ENCODE data around the gene STK11. TPM values are rescaled to one million over a fixed set of nuclear protein-coding genes. Genes with fewer than 3 reads are reported as not detected.

Gene STK11, protein sequence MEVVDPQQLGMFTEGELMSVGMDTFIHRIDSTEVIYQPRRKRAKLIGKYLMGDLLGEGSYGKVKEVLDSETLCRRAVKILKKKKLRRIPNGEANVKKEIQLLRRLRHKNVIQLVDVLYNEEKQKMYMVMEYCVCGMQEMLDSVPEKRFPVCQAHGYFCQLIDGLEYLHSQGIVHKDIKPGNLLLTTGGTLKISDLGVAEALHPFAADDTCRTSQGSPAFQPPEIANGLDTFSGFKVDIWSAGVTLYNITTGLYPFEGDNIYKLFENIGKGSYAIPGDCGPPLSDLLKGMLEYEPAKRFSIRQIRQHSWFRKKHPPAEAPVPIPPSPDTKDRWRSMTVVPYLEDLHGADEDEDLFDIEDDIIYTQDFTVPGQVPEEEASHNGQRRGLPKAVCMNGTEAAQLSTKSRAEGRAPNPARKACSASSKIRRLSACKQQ
- 10 to 100 TPM; 52.1 to 85.0 (median 75.3) TPM for total RNA-seq
- 100 to 1,000 TPM in 1 of 3 donors, 10 to 100 TPM in 2; 44.0 to 107 (median 46.7) TPM for polyA plus RNA-seq
- long read RNA-seq, donor 1, transcript STK11-201 (10 exons, 2,611 nt), result major isoform, 9 of 9 reads
- long read RNA-seq, donor 1, partial matches to known transcripts, result 0 of 9 reads
- long read RNA-seq, donor 1, other reads (novel, unspliced or antisense), result 0 of 9 reads
- long read RNA-seq, donor 2, transcript STK11-201 (10 exons, 2,611 nt), result major isoform, 6 of 6 reads
- long read RNA-seq, donor 2, partial matches to known transcripts, result 0 of 6 reads
- long read RNA-seq, donor 2, other reads (novel, unspliced or antisense), result 0 of 6 reads

DNA sequence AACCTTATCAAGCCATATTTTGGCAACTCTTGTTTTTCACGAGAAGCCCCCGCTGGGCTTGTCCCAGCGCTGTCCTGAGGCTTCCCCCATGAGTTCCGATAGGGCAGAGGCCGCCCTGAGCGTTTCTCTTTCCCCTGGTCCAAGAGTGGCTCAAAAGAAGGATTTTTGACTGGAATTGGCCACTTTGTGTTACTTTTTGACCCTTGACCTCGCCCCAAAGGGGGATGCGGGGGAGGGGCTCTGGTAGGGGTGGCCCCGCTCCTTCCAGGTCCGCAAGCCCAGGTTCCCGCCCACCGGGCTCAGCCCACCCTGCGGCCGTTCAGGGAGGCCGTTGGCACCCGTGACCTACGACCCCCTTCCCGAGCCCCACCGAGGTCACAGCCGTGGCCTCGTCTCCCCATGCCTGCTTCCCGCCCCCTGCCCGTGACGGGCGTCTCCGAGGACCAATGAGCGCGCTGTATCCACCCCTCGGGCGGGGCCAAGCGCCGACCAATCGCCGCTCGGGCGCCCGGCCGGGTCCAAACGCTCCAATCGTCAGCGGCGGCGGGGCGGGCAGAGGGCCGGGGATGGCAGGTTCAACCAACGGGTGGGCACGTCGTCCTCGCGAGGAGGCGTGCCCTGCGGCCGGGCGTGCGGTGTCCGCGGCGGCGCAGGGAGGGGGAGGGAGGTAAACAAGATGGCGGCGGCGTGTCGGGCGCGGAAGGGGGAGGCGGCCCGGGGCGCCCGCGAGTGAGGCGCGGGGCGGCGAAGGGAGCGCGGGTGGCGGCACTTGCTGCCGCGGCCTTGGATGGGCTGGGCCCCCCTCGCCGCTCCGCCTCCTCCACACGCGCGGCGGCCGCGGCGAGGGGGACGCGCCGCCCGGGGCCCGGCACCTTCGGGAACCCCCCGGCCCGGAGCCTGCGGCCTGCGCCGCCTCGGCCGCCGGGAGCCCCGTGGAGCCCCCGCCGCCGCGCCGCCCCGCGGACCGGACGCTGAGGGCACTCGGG lies at the start of gene STK11:
TSS of gene STK11 (plus strand) at position 665 of the 986 bp plus-strand sequence. CDS start 1,136 bp downstream, outside the sequence.
- Histone ChIP-seq H3K9me3 (no peaks in the 10 kb centered on the region), H3K27me3 (replicated peaks in 1 of 7) (no peaks in the 10 kb centered on the region), H3K36me3 (peaks cover 0 to 17% (median 3%) of the 10 kb centered on the region in 6 donors), H3K27ac (peak within 1 kb of the TSS; percentile 72 to 92 (median 86)), H3K4me1 (peaks cover 36 to 69% (median 60%) of the 10 kb centered on the region in 6 donors), H3K4me3 (peak within 1 kb of the TSS; percentile 52 to 92 (median 76))
- WGBS, 5 donors, result 4 to 12% (median 7%) methylated on average over 34 to 114 of the region's 114 CpGs
- DNase-seq, result peak; percentile 100
- intact Hi-C loops (cut with DNase I; ENCODE audit: low total_unique reads), result no loop called here
- TF ChIP-seq, protein P1, sequence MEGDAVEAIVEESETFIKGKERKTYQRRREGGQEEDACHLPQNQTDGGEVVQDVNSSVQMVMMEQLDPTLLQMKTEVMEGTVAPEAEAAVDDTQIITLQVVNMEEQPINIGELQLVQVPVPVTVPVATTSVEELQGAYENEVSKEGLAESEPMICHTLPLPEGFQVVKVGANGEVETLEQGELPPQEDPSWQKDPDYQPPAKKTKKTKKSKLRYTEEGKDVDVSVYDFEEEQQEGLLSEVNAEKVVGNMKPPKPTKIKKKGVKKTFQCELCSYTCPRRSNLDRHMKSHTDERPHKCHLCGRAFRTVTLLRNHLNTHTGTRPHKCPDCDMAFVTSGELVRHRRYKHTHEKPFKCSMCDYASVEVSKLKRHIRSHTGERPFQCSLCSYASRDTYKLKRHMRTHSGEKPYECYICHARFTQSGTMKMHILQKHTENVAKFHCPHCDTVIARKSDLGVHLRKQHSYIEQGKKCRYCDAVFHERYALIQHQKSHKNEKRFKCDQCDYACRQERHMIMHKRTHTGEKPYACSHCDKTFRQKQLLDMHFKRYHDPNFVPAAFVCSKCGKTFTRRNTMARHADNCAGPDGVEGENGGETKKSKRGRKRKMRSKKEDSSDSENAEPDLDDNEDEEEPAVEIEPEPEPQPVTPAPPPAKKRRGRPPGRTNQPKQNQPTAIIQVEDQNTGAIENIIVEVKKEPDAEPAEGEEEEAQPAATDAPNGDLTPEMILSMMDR (IDR thresholded peaks at IDR 0.05 in 8 of 11, conservative IDR thresholded peaks at IDR 0.05 in 3 of 11), result peak in 2 of 11 experiments; percentile 16 to 42
- TF ChIP-seq POLR2AphosphoS5 (IDR thresholded peaks at IDR 0.05) (peak; percentile 90 to 94 (median 93)), POLR2A (IDR thresholded peaks at IDR 0.05) (peak in 2 of 3 donors; percentile 36 to 41)

DNA sequence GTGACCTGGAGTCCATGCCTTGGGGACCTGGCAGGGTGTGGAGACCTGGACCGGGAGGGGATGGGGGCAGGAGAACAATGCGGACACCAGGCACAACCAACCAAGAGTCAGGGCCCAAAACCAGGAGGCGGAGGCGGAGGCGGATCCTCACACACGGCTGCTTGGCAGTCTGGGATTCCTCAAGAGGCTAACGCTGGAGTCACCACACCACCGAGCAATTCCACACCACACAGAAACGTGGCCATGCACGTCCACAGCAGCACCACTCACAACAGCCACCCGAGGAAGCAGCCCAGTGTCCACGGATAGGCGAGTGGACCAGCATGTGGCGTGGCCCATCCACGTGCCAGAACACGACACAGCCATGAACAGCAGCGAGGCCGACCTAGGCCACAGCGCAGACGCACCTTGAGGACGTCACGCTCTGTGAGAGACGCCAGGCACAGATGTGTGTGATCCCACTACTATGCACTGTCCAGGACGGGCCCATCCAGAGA lies 49.2 kb upstream of the STK11 start:
- intact Hi-C loops (cut with DNase I; ENCODE audit: low total_unique reads), result no loop called here
- no peak for DNase-seq
- TF ChIP-seq, protein P1 (IDR thresholded peaks at IDR 0.05 in 8 of 11, conservative IDR thresholded peaks at IDR 0.05 in 3 of 11), result no peak
- TF ChIP-seq POLR2AphosphoS5 (IDR thresholded peaks at IDR 0.05), result peak in 1 of 3 donors; percentile 41
- WGBS, 5 donors, result 83 to 95% (median 87%) methylated on average over 8 to 24 of the region's 24 CpGs
- Histone ChIP-seq H3K9me3 (no peaks in the 10 kb centered on the region), H3K4me3 (no peak overlapping the region), H3K27me3 (replicated peaks in 1 of 7) (no peaks in the 10 kb centered on the region), H3K36me3 (peaks cover 0 to 82% (median 29%) of the 10 kb centered on the region in 6 donors), H3K4me1 (peaks cover 14 to 94% (median 65%) of the 10 kb centered on the region in 6 donors), H3K27ac (peak overlapping the region; percentile 72 to 95 (median 91))

DNA sequence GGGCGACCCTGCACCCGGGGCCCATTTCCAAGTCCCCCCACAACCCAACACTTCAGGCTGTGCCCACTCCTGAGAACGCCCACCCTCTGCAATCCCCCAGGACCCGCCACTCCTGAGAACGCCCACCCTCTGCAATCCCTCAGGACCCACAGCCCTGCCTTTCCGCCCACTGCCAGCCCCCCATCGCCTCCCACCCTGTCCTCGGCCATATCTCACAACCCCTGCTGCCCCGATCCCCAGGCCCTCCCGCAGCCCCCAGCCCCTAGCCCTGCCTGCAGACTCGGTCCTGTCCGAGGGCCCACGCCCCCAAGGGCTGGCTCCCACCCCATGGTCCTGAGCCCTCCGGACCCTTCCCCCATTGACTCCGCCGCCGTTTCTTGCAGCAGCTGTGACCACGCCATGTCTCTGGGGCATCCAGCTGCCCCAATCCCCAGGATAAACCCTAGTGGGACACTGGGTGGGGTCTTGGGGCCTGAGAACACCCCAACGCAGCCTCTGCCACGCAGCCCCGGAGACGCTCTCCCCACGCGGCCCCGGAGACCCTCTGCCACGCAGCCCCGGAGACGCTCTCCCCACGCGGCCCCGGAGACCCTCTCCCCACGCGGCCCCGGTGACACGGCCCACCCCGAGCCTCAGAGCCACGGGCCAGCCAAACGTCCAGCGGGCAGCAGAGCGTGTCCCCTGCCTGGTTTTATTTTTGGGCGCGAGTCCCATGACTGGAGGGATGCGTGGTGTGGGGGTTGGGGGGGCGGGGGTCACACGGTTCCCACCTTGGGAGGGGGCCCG lies 48.6 kb upstream of the STK11 start:
- WGBS, 5 donors, result 92 to 96% (median 94%) methylated on average over 37 to 46 of the region's 46 CpGs
- DNase-seq, result peak; percentile 71

More for the DNA sequence above, 48.6 kb upstream of the STK11 start:
- H3K27ac ChIP-seq, result peak overlapping the region in 6 of 8 donors; percentile 86 to 95 (median 93)
- H3K9me3 ChIP-seq, result no peaks in the 10 kb centered on the region
- peaks cover 0 to 75% (median 25%) of the 10 kb centered on the region in 6 donors for H3K36me3 ChIP-seq
- no peak for TF ChIP-seq POLR2A (IDR thresholded peaks at IDR 0.05)
- TF ChIP-seq, protein P1 (IDR thresholded peaks at IDR 0.05 in 8 of 11, conservative IDR thresholded peaks at IDR 0.05 in 3 of 11), result no peak
- TF ChIP-seq POLR2AphosphoS5 (IDR thresholded peaks at IDR 0.05), result no peak
- no peaks in the 10 kb centered on the region for H3K27me3 ChIP-seq (replicated peaks in 1 of 7)
- H3K4me3 ChIP-seq, result no peak overlapping the region
- intact Hi-C loops (cut with DNase I; ENCODE audit: low total_unique reads), result no loop called here
- H3K4me1 ChIP-seq, result peaks cover 14 to 94% (median 65%) of the 10 kb centered on the region in 6 donors
